Measurements from ENCODE around the gene NPDC1.

- TF ChIP-seq MAFK (IDR thresholded peaks at IDR 0.05; ENCODE audit: partially characterized antibody) (no peak), CTCF (IDR thresholded peaks at IDR 0.05) (no peak), ESRRA (IDR thresholded peaks at IDR 0.05; ENCODE audit: borderline replicate concordance, low read length) (no peak), E2F6 (IDR thresholded peaks at IDR 0.05; ENCODE audit: borderline replicate concordance, low read depth) (no peak), REST (IDR thresholded peaks at IDR 0.05) (no peak), POLR2A (IDR thresholded peaks at IDR 0.05; ENCODE audit: low read length) (no peak), RNF2 (IDR thresholded peaks at IDR 0.05; ENCODE audit: borderline replicate concordance, low read depth) (no peak), HDAC2 (IDR thresholded peaks at IDR 0.05) (no peak), CHD2 (IDR thresholded peaks at IDR 0.05; ENCODE audit: low read length, partially characterized antibody) (no peak), KDM1A (IDR thresholded peaks at IDR 0.05; ENCODE audit: low read depth) (no peak)
These were observed 30.6 kb upstream of the NPDC1 start for GRCh38 chr9:137076636-137077009.
